ENCODE results near the gene C9. TPM values are rescaled to one million over a fixed set of nuclear protein-coding genes. Genes with fewer than 3 reads are reported as not detected.
"Not testable (repeated sequence)": the region's sequence is repeated elsewhere in the genome, so short reads cannot be mapped to it uniquely, and the experiment has no call there.

Gene C9
- total RNA-seq, 2 donors from 2014 or later: not detected

DNA sequence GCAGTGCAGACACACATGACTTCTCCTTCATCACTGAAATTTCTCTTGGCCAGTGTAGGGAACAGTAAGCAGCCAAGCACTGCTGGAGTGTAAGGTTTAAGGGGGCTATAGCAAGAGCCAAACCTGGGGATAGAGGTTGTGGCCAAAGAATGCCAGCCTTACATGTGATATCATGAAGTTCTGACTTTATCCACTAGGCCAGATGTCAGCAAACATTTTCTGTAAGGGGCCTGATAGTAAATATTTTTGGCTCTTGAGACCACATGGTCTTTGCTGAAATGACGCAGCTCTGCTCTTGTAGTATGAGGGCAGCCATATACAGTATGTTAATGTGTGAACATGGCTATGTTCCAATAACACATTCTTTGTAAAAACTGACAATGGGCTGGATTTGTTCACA is 115.2 kb downstream of the C9 start:
- Histone ChIP-seq H3K9me3 (no peaks in the 10 kb centered on the region), H3K27me3 (no peaks in the 10 kb centered on the region), H3K36me3 (replicated peaks in 1 of 2; ENCODE audit: insufficient read depth in 1 of 2, low read depth in 2 of 2) (no peaks in the 10 kb centered on the region), H3K4me1 (no peaks in the 10 kb centered on the region), H3K27ac (no peak overlapping the region), H3K4me3 (no peak overlapping the region)
- TF ChIP-seq POLR2A (IDR thresholded peaks at IDR 0.05) (no peak), CTCF (IDR thresholded peaks at IDR 0.05) (no peak)
- ATAC-seq: no peak
- no peak for DNase-seq
- intact Hi-C loops (cut with DNase I): no loop called here
- 79 to 84% methylated on average over 1 of the region's 1 CpG for WGBS, 2 donors

GRCh38 chr5:39240750-39241149 is 123.5 kb downstream of the C9 start:
- H3K4me1 ChIP-seq: no peaks in the 10 kb centered on the region
- DNase-seq (no peak), ATAC-seq (no peak)
- no peak overlapping the region for H3K4me3 ChIP-seq
- H3K36me3 ChIP-seq (replicated peaks in 1 of 2; ENCODE audit: insufficient read depth in 1 of 2, low read depth in 2 of 2): no peaks in the 10 kb centered on the region
- WGBS, 2 donors: 62 to 73% methylated on average over 1 of the region's 1 CpG
- no peak overlapping the region for H3K27ac ChIP-seq
- H3K27me3 ChIP-seq: no peaks in the 10 kb centered on the region
- H3K9me3 ChIP-seq: no peaks in the 10 kb centered on the region
- intact Hi-C loops (cut with DNase I): no loop called here
- no peak for TF ChIP-seq CTCF (IDR thresholded peaks at IDR 0.05)
- no peak for TF ChIP-seq POLR2A (IDR thresholded peaks at IDR 0.05)

- H3K36me3 ChIP-seq (replicated peaks in 1 of 2; ENCODE audit: insufficient read depth in 1 of 2, low read depth in 2 of 2): no peaks in the 10 kb centered on the region
- H3K4me1 ChIP-seq: no peaks in the 10 kb centered on the region
- intact Hi-C loops (cut with DNase I): no loop called here
- H3K9me3 ChIP-seq: no peaks in the 10 kb centered on the region
- no peaks in the 10 kb centered on the region for H3K27me3 ChIP-seq
- TF ChIP-seq POLR2A (IDR thresholded peaks at IDR 0.05) (no peak), CTCF (IDR thresholded peaks at IDR 0.05) (no peak)
- H3K4me3 ChIP-seq: no peak overlapping the region
- H3K27ac ChIP-seq: no peak overlapping the region
- no peak for ATAC-seq
- 44 to 46% methylated on average over 3 of the region's 3 CpGs for WGBS, 2 donors
- DNase-seq: no peak
These were observed 125.8 kb downstream of the C9 start for GRCh38 chr5:39238366-39239105.

DNA sequence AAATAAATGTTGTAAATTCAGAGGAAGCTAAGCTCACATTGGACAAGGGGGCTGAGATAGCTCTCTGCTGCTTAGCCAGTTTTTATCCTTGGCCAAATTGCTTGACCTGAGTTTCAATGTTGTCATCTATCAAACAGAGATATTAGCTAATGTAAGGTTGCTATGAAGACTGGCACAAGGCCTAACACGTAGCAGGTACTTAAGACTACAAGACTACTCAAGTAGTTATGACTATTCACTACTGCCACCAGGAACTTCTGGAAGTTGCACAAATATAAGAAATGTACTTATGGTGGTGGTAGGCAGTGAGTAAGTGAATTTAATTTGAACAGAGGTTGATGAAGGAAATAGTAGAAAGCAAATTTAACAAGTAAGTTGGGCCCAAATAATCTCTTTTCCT is 127.6 kb downstream of the C9 start:
- Histone ChIP-seq H3K27ac (no peak overlapping the region), H3K9me3 (no peaks in the 10 kb centered on the region), H3K4me3 (no peak overlapping the region), H3K36me3 (replicated peaks in 1 of 2; ENCODE audit: insufficient read depth in 1 of 2, low read depth in 2 of 2) (no peaks in the 10 kb centered on the region), H3K27me3 (no peaks in the 10 kb centered on the region), H3K4me1 (no peaks in the 10 kb centered on the region)
- DNase-seq (no peak), ATAC-seq (no peak)
- intact Hi-C loops (cut with DNase I): no loop called here
- 55 to 71% methylated on average over 1 of the region's 1 CpG for WGBS, 2 donors
- TF ChIP-seq CTCF (IDR thresholded peaks at IDR 0.05): no peak
- TF ChIP-seq POLR2A (IDR thresholded peaks at IDR 0.05): no peak

- H3K27ac ChIP-seq: no peak overlapping the region
- H3K4me3 ChIP-seq: no peak overlapping the region
- TF ChIP-seq POLR2A (IDR thresholded peaks at IDR 0.05) (no peak), CTCF (IDR thresholded peaks at IDR 0.05) (no peak)
- DNase-seq: no peak
- H3K36me3 ChIP-seq (replicated peaks in 1 of 2; ENCODE audit: insufficient read depth in 1 of 2, low read depth in 2 of 2): no peaks in the 10 kb centered on the region
- no peaks in the 10 kb centered on the region for H3K4me1 ChIP-seq
- H3K9me3 ChIP-seq: no peaks in the 10 kb centered on the region
- H3K27me3 ChIP-seq: no peaks in the 10 kb centered on the region
- 37 to 50% methylated on average over 3 of the region's 3 CpGs for whole genome bisulfite sequencing, 2 donors
- intact Hi-C loops (cut with DNase I): no loop called here
- ATAC-seq: no peak
These were observed 128.6 kb downstream of the C9 start for GRCh38 chr5:39235648-39236047.

GRCh38 chr5:39234494-39234893 is 129.8 kb downstream of the C9 start:
- WGBS, 2 donors: 47 to 85% methylated on average over 1 of the region's 1 CpG
- DNase-seq; H3K9me3 ChIP-seq; intact Hi-C loops (cut with DNase I); H3K27me3 ChIP-seq; H3K4me1 ChIP-seq; H3K27ac ChIP-seq; H3K4me3 ChIP-seq; H3K36me3 ChIP-seq (replicated peaks in 1 of 2; ENCODE audit: insufficient read depth in 1 of 2, low read depth in 2 of 2); ATAC-seq: not testable (repeated sequence)
